Hindlimb muscle (tissue), 1 donor: ENCODE data around the gene NRTN. TPM values are rescaled to one million over a fixed set of nuclear protein-coding genes. Genes with fewer than 3 reads are reported as not detected.
"Not testable (repeated sequence)": the region's sequence is repeated elsewhere in the genome, so short reads cannot be mapped to it uniquely, and the experiment has no call there.

Source experiments
- DNase-seq: peaks from one replicate; pipeline ENCODE4 v3.0.0-alpha.2; 2013
- polyA plus RNA-seq: library from polyadenylated mRNA; unstranded; fragments of 120-200 nt; gene quantifications from one replicate; pipeline ENCODE4 v1.2.1, GENCODE V29; 2013; ENCODE audit not compliant: insufficient read length

NRTN gene
- polyA plus RNA-seq, 1 donor: 0.53 TPM

GRCh38 chr19:5867201-5868136 lies 62.6 kb downstream of the NRTN start:
- DNase-seq: no peak

GRCh38 chr19:5870986-5871394 lies 66.1 kb downstream of the NRTN start:
- no peak for DNase-seq

- DNase-seq: no peak
Observed at GRCh38 chr19:5873617-5874199, 68.8 kb downstream of the NRTN start.

DNA sequence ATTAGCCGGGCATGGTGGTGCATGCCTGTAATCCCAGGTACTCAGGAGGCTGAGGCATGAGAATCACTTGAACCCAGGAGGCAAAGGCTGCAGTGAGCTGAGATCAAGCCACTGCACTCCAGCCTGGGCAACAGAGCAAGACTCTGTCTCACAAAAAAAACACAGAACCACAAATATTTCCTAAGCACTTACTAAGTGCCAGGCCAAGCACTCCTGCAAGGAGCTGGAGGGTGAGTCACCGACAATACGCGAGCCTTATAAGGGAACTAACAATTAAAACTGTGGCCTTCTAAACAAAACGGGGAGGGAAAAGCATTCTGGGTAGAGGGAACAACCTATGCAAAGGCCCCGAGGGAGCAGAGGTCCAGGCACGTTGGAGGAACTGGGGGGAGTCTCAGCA lies 69.6 kb downstream of the NRTN start:
- DNase-seq: not testable (repeated sequence)

- DNase-seq: no peak
Observed at GRCh38 chr19:5877427-5877826, 72.6 kb downstream of the NRTN start.

GRCh38 chr19:5877882-5878281 lies 73.0 kb downstream of the NRTN start:
- no peak for DNase-seq

Other genes with a start within 250 kb of the NRTN start
- gene TINCR, start 237.1 kb upstream of the NRTN start, polyA plus RNA-seq: 0.86 TPM
- 51.7 TPM for gene SAFB2, start 182.3 kb upstream of the NRTN start, polyA plus RNA-seq
- 97.1 TPM for gene SAFB, start 182.0 kb upstream of the NRTN start, polyA plus RNA-seq
- 101 TPM for gene MICOS13, start 124.6 kb upstream of the NRTN start, polyA plus RNA-seq
- 6.3 TPM for gene HSD11B1L, start 124.0 kb upstream of the NRTN start, polyA plus RNA-seq
- gene RPL36, start 114.8 kb upstream of the NRTN start, polyA plus RNA-seq: 1,417 TPM
- gene LONP1, start 84.9 kb upstream of the NRTN start, polyA plus RNA-seq: 67.0 TPM
- gene CATSPERD, start 84.4 kb upstream of the NRTN start, polyA plus RNA-seq: not detected
- gene PRR22, start 20.3 kb upstream of the NRTN start, polyA plus RNA-seq: 2.3 TPM
- gene DUS3L, start 13.9 kb upstream of the NRTN start, polyA plus RNA-seq: 23.2 TPM
- gene FUT6, start 34.6 kb downstream of the NRTN start, polyA plus RNA-seq: not detected
- 0.19 TPM for gene FUT3, start 46.4 kb downstream of the NRTN start, polyA plus RNA-seq
- not detected for gene FUT5, start 65.5 kb downstream of the NRTN start, polyA plus RNA-seq
- gene NDUFA11, start 98.7 kb downstream of the NRTN start, polyA plus RNA-seq: 215 TPM
- gene VMAC, start 99.8 kb downstream of the NRTN start, polyA plus RNA-seq: 5.1 TPM
- 8.0 TPM for gene CAPS, start 109.2 kb downstream of the NRTN start, polyA plus RNA-seq
- gene RANBP3, start 173.1 kb downstream of the NRTN start, polyA plus RNA-seq: 47.9 TPM